H9 (cell line): ENCODE results near the gene ELOVL3. TPM values are rescaled to one million over a fixed set of nuclear protein-coding genes. Genes with fewer than 3 reads are reported as not detected.

Experiments
- DNase-seq: peaks from one replicate; pipeline ENCODE4 v3.0.0-alpha.2; 2017
- H2AFZ ChIP-seq: one replicate; pipeline ENCODE4 v1.6.1; 2013; ENCODE audit warnings: mild to moderate bottlenecking, low read length, control low read depth, moderate library complexity
- H2AK5ac ChIP-seq: 2 replicates; pipeline ENCODE4 v1.6.1; 2013; ENCODE audit warnings: low read length, control low read depth, mixed read lengths; ENCODE audit not compliant: insufficient read length
- H2BK120ac ChIP-seq: one replicate; pipeline ENCODE4 v1.6.1; 2013; ENCODE audit warnings: low read depth, mild to moderate bottlenecking, low read length, control low read depth, inconsistent platforms; ENCODE audit not compliant: poor library complexity, severe bottlenecking
- H2BK12ac ChIP-seq: 2 replicates; pipeline ENCODE4 v1.6.1; 2013; ENCODE audit warnings: low read length, control low read depth, mixed read lengths, low read depth; ENCODE audit not compliant: insufficient read length
- H2BK15ac ChIP-seq: 2 replicates; pipeline ENCODE4 v1.6.1; 2013; ENCODE audit warnings: low read depth, low read length, control low read depth
- H2BK20ac ChIP-seq: one replicate; pipeline ENCODE4 v1.6.1; 2013; ENCODE audit warnings: low read depth, mild to moderate bottlenecking, low read length, control low read depth, inconsistent platforms; ENCODE audit not compliant: poor library complexity, severe bottlenecking
- H2BK5ac ChIP-seq: 2 replicates; pipeline ENCODE4 v1.6.1; 2013; ENCODE audit warnings: low read length, control low read depth, mixed read lengths; ENCODE audit not compliant: insufficient read length
- H3K14ac ChIP-seq: 2 replicates; pipeline ENCODE4 v1.6.1; 2013; ENCODE audit warnings: low read length, control low read depth; ENCODE audit not compliant: insufficient read depth
- H3K18ac ChIP-seq: 2 replicates; pipeline ENCODE4 v1.6.1; 2013; ENCODE audit warnings: low read depth, mild to moderate bottlenecking, mixed read lengths, low read length, control low read depth; ENCODE audit not compliant: insufficient read length
- H3K23ac ChIP-seq: 2 replicates; pipeline ENCODE4 v1.6.1; 2013; ENCODE audit warnings: low read length, control low read depth, mixed read lengths, low read depth; ENCODE audit not compliant: insufficient read length
- H3K23me2 ChIP-seq: 2 replicates; pipeline ENCODE4 v1.6.1; 2013; ENCODE audit warnings: low read depth, mild to moderate bottlenecking, mixed read lengths, low read length, control low read depth; ENCODE audit not compliant: insufficient read length, poor library complexity, severe bottlenecking
- H3K27ac ChIP-seq: 2 replicates; pipeline ENCODE4 v1.5.1; 2013; ENCODE audit warnings: low read length, control low read depth, mixed read lengths, low read depth; ENCODE audit not compliant: insufficient read length
- H3K27me3 ChIP-seq: 2 replicates; pipeline ENCODE4 v1.6.1; 2013; ENCODE audit warnings: low read length, control low read depth, inconsistent platforms; ENCODE audit not compliant: insufficient read depth
- H3K4ac ChIP-seq: 2 replicates; pipeline ENCODE4 v1.6.1; 2013; ENCODE audit warnings: low read depth, mild to moderate bottlenecking, control low read depth, inconsistent platforms, low read length, moderate library complexity
- H3K4me1 ChIP-seq: 2 replicates; pipeline ENCODE4 v1.6.1; 2013; ENCODE audit warnings: low read length, control low read depth, inconsistent platforms; ENCODE audit not compliant: insufficient read depth
- H3K4me2 ChIP-seq: 2 replicates; pipeline ENCODE4 v1.6.1; 2013; ENCODE audit warnings: low read length, control low read depth, mixed read lengths; ENCODE audit not compliant: insufficient read length, insufficient read depth
- H3K56ac ChIP-seq: 2 replicates; pipeline ENCODE4 v1.6.1; 2013; ENCODE audit warnings: low read depth, mild to moderate bottlenecking, mixed read lengths, low read length, control low read depth; ENCODE audit not compliant: insufficient read length
- H3K79me1 ChIP-seq: 2 replicates; pipeline ENCODE4 v1.6.1; 2013; ENCODE audit warnings: low read depth, mild to moderate bottlenecking, moderate library complexity, low read length, control low read depth, inconsistent platforms; ENCODE audit not compliant: insufficient read depth, poor library complexity, severe bottlenecking
- H3K79me2 ChIP-seq: 2 replicates; pipeline ENCODE4 v1.6.1; 2013; ENCODE audit warnings: low read length, control low read depth, inconsistent platforms; ENCODE audit not compliant: insufficient read depth
- H3K9ac ChIP-seq: 2 replicates; pipeline ENCODE4 v1.6.1; 2013; ENCODE audit warnings: low read length, control low read depth, mixed read lengths; ENCODE audit not compliant: insufficient read length; ENCODE audit errors: extremely low read depth
- H3K9me3 ChIP-seq: one replicate; pipeline ENCODE4 v1.6.1; 2013; ENCODE audit warnings: low read depth, low read length, inconsistent platforms; ENCODE audit not compliant: control insufficient read depth
- H3T11ph ChIP-seq: one replicate; pipeline ENCODE4 v1.6.1; 2013; ENCODE audit warnings: mild to moderate bottlenecking, low read length, control low read depth, inconsistent platforms
- H4K20me1 ChIP-seq: one replicate; pipeline ENCODE4 v1.6.1; 2013; ENCODE audit not compliant: control insufficient read depth, insufficient read length, insufficient read depth
- H4K5ac ChIP-seq: 2 replicates; pipeline ENCODE4 v1.6.1; 2013; ENCODE audit warnings: low read depth, mild to moderate bottlenecking, mixed read lengths, low read length, control low read depth; ENCODE audit not compliant: insufficient read length
- H4K8ac ChIP-seq: replicated peaks from 2 replicates; pipeline ENCODE4 v1.6.1; 2013; ENCODE audit warnings: low read length, control low read depth, mixed read lengths, low read depth; ENCODE audit not compliant: insufficient read length
- H4K91ac ChIP-seq: 2 replicates; pipeline ENCODE4 v1.6.1; 2013; ENCODE audit warnings: low read depth, mild to moderate bottlenecking, moderate library complexity, mixed read lengths, low read length, control low read depth; ENCODE audit not compliant: insufficient read length
- H3K27ac Mint-ChIP-seq, 3 experiments: 2 replicates in 2 of 3; 3 replicates in 1 of 3; pipeline ENCODE4 v1.8.0; 2020 to 2021; ENCODE audit warnings: mixed read lengths in 3 of 3, mild to moderate bottlenecking in 1 of 3, moderate library complexity in 1 of 3
- H3K27me3 Mint-ChIP-seq: 2 replicates; pipeline ENCODE4 v1.8.0; 2021; ENCODE audit warnings: low read depth, mild to moderate bottlenecking, moderate library complexity, mixed read lengths
- H3K36me3 Mint-ChIP-seq, 3 experiments: 2 replicates in 2 of 3; 3 replicates in 1 of 3; pipeline ENCODE4 v1.8.0; 2020 to 2021; ENCODE audit warnings: low read depth in 3 of 3, mixed read lengths in 3 of 3; ENCODE audit not compliant: insufficient read depth in 1 of 3
- H3K4me1 Mint-ChIP-seq, 2 experiments: 2 replicates each; pipeline ENCODE4 v1.8.0; 2020; ENCODE audit warnings: mixed read lengths in 2 of 2
- H3K4me3 Mint-ChIP-seq, 2 experiments: 2 replicates in 1 of 2; 3 replicates in 1 of 2; pipeline ENCODE4 v1.8.0; 2020 to 2021; ENCODE audit warnings: mild to moderate bottlenecking in 2 of 2, mixed read lengths in 2 of 2, moderate library complexity in 1 of 2
- H3K9me3 Mint-ChIP-seq, 2 experiments: 2 replicates in 1 of 2; 3 replicates in 1 of 2; pipeline ENCODE4 v1.8.0; 2020; ENCODE audit warnings: mild to moderate bottlenecking in 2 of 2, mixed read lengths in 2 of 2, moderate library complexity in 1 of 2
- total RNA-seq: library from RNA; stranded (reverse); gene quantifications from 2 replicates; pipeline ENCODE4 v1.2.1, GENCODE V29; 2021
- TF ChIP-seq, protein P1 (sequence below): fragments of 200-600 bp; sonication (generic); conservative IDR thresholded peaks from 3 replicates; pipeline ENCODE4 v1.8.0; 2021; ENCODE audit warnings: antibody characterized with exemption, mild to moderate bottlenecking

ELOVL3 gene
- total RNA-seq, 1 experiment from 2014 or later = not detected

DNA sequence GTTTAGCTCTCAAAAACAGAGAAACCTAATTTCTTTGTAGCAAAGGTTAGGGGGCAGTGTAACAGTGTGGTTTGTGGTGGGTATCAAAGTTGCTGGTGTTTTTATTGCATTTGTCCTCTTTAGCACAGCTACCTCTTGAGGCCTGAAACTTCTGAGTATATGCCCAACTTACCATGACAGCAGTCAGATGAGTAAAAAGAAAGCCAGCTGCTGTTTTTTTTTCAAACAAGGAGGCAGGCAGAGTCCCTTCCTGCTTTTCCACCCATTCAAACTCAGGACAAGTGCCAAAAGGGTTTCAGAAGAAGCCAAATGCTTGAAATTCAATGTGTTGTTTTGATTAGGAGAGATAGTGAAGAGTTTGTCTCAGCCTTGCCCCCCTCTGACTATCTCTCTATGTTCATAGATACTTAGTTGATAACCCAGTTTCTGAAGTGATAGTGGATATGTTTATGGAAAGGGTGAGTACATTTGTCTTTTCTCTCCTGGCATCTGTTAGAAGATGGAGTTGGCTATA is 42.3 kb downstream of the ELOVL3 start:
- H3K56ac ChIP-seq = no peak overlapping the region
- H3K9me3 ChIP-seq = no peaks in the 10 kb centered on the region
- no peaks in the 10 kb centered on the region for H3K23me2 ChIP-seq
- H2BK5ac ChIP-seq = no peak overlapping the region
- H2BK120ac ChIP-seq = no peak overlapping the region
- no peaks in the 10 kb centered on the region for H3K4me1 ChIP-seq
- Mint-ChIP-seq H3K4me3 (no peak overlapping the region), H3K9me3 (no peaks in the 10 kb centered on the region), H3K27me3 (no peaks in the 10 kb centered on the region), H3K27ac (no peak overlapping the region), H3K36me3 (no peaks in the 10 kb centered on the region), H3K4me1 (peaks cover 4% of the 10 kb centered on the region in 2 experiments; a peak in 2 of 4 replicates)
- no peak overlapping the region for H3K4me2 ChIP-seq
- H4K8ac ChIP-seq = no peak overlapping the region
- H2AK5ac ChIP-seq = no peak overlapping the region
- no peak overlapping the region for H3K4ac ChIP-seq
- no peak overlapping the region for H2BK20ac ChIP-seq
- H3K27me3 ChIP-seq = no peaks in the 10 kb centered on the region
- no peak overlapping the region for H2BK12ac ChIP-seq
- no peak overlapping the region for H4K5ac ChIP-seq
- H3K14ac ChIP-seq = no peak overlapping the region
- no peak overlapping the region for H3K23ac ChIP-seq
- DNase-seq = no peak
- no peak overlapping the region for H2AFZ ChIP-seq
- no peaks in the 10 kb centered on the region for H4K20me1 ChIP-seq
- H3K18ac ChIP-seq = no peak overlapping the region
- no peak overlapping the region for H4K91ac ChIP-seq
- H3K27ac ChIP-seq = no peak overlapping the region
- no peak overlapping the region for H3T11ph ChIP-seq
- H2BK15ac ChIP-seq = no peak overlapping the region
- TF ChIP-seq, protein P1, sequence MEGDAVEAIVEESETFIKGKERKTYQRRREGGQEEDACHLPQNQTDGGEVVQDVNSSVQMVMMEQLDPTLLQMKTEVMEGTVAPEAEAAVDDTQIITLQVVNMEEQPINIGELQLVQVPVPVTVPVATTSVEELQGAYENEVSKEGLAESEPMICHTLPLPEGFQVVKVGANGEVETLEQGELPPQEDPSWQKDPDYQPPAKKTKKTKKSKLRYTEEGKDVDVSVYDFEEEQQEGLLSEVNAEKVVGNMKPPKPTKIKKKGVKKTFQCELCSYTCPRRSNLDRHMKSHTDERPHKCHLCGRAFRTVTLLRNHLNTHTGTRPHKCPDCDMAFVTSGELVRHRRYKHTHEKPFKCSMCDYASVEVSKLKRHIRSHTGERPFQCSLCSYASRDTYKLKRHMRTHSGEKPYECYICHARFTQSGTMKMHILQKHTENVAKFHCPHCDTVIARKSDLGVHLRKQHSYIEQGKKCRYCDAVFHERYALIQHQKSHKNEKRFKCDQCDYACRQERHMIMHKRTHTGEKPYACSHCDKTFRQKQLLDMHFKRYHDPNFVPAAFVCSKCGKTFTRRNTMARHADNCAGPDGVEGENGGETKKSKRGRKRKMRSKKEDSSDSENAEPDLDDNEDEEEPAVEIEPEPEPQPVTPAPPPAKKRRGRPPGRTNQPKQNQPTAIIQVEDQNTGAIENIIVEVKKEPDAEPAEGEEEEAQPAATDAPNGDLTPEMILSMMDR = no peak
- H3K79me1 ChIP-seq = peaks cover 5% of the 10 kb centered on the region
- no peaks in the 10 kb centered on the region for H3K79me2 ChIP-seq
- H3K9ac ChIP-seq = no peak overlapping the region
